Common myeloid progenitor, CD34-positive (primary cell): ENCODE measurements around the gene NKAP.
"Not testable (repeated sequence)": the region's sequence is repeated elsewhere in the genome, so short reads cannot be mapped to it uniquely, and the experiment has no call there.

Experiments
- CTCF ChIA-PET: fragments of 350-600 bp; sonication (Branson Sonifier 250); formaldehyde crosslinking; loops from one replicate; lab custom pipeline; 2021; ENCODE audit warnings: antibody characterized with exemption; lab: Charles Lee
- POLR2A ChIA-PET: fragments of 350-600 bp; sonication (Branson Sonifier 250); formaldehyde crosslinking; loops from one replicate; lab custom pipeline; 2021; ENCODE audit warnings: antibody characterized with exemption; lab: Charles Lee
- DNase-seq, 3 donors: peaks; one replicate each; pipeline versions ENCODE4 v3.0.0 to v3.0.0-alpha.2; 2013
- H3K27ac ChIP-seq, 2 experiments: 1 replicate in 1 of 2; 2 replicates in 1 of 2; pipeline ENCODE4 v1.7.0; 2013; ENCODE audit warnings: inconsistent platforms in 2 of 2, low read length in 2 of 2, mild to moderate bottlenecking in 2 of 2, low read depth in 1 of 2, moderate library complexity in 1 of 2; ENCODE audit not compliant: severe bottlenecking in 2 of 2, insufficient read depth in 1 of 2, poor library complexity in 1 of 2
- H3K27me3 ChIP-seq, 5 experiments: replicated peaks in 2 of 5; 1 replicate in 3 of 5; 2 replicates in 2 of 5; pipeline versions ENCODE4 v1.6.1 to v1.7.0; 2013; ENCODE audit warnings: low read length in 4 of 5, mild to moderate bottlenecking in 2 of 5, moderate library complexity in 2 of 5, inconsistent platforms in 1 of 5; ENCODE audit not compliant: insufficient read depth in 5 of 5, control insufficient read depth in 4 of 5
- H3K36me3 ChIP-seq, 4 experiments: 1 replicate in 2 of 4; 2 replicates in 2 of 4; pipeline versions ENCODE4 v1.6.1 to v1.7.0; 2013; ENCODE audit warnings: low read length in 3 of 4, control low read depth in 1 of 4, mild to moderate bottlenecking in 1 of 4; ENCODE audit not compliant: control insufficient read depth in 4 of 4, insufficient read depth in 4 of 4
- H3K4me1 ChIP-seq, 4 experiments: 1 replicate in 3 of 4; 2 replicates in 1 of 4; pipeline versions ENCODE4 v1.6.1 to v1.7.1; 2013; ENCODE audit warnings: low read length in 3 of 4, mild to moderate bottlenecking in 3 of 4, control low read depth in 1 of 4, inconsistent platforms in 1 of 4, moderate library complexity in 1 of 4; ENCODE audit not compliant: control insufficient read depth in 4 of 4, insufficient read depth in 4 of 4; ENCODE audit errors: control extremely low read depth in 1 of 4
- H3K4me3 ChIP-seq, 7 experiments: 1 replicate in 4 of 7; 2 replicates in 3 of 7; pipeline versions ENCODE4 v1.5.1 to v1.7.0; 2013; ENCODE audit warnings: mild to moderate bottlenecking in 7 of 7, low read length in 6 of 7, moderate library complexity in 6 of 7, inconsistent platforms in 2 of 7, low read depth in 2 of 7, control low read depth in 1 of 7; ENCODE audit not compliant: insufficient read depth in 4 of 7, control insufficient read depth in 1 of 7; ENCODE audit errors: extremely low read depth in 1 of 7
- H3K9me3 ChIP-seq, 5 experiments: 1 replicate in 4 of 5; 2 replicates in 1 of 5; pipeline versions ENCODE4 v1.6.1 to v1.7.1; 2013; ENCODE audit warnings: low read length in 4 of 5, mild to moderate bottlenecking in 2 of 5, inconsistent platforms in 1 of 5, low read depth in 1 of 5, moderate library complexity in 1 of 5; ENCODE audit not compliant: control insufficient read depth in 4 of 5, insufficient read depth in 2 of 5; ENCODE audit errors: control extremely low read depth in 1 of 5
- WGBS: methylation state at CpG from one replicate; pipeline ENCODE4 v1.1.5; 2013; ENCODE audit not compliant: insufficient coverage; 5-methylcytosine and 5-hydroxymethylcytosine counted together

NKAP gene

DNA sequence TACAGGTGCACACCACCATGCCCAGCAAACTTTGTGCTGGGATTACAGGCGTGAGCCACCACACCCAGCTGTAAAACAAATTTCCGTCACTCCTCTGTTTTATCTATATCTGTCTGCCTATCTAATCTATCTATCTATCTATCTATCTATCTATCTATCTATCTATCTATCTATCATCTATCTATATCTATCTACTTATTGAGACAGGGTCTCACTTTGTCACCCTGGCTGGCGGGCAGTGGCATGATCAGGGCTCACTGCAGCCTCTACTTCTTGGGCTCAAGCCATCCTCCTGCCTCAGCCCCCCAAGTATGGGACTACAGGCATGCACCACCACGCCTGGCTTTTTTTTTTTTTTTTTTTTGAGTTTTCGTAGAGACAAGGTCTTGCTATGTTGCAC, 27.2 kb downstream of the NKAP start:
- WGBS: 80% methylated on average over 3 of the region's 5 CpGs
- no peaks in the 10 kb centered on the region for H3K36me3 ChIP-seq
- POLR2A ChIA-PET: no interaction called here
- H3K27ac ChIP-seq: no peak overlapping the region
- no peaks in the 10 kb centered on the region for H3K4me1 ChIP-seq
- H3K4me3 ChIP-seq: no peak overlapping the region
- H3K9me3 ChIP-seq: no peaks in the 10 kb centered on the region
- no peak for DNase-seq
- H3K27me3 ChIP-seq: no peaks in the 10 kb centered on the region
- CTCF ChIA-PET: no interaction called here

- WGBS: no CpG with 5 or more reads among the region's 1 CpG
- ChIA-PET POLR2A (no interaction called here), CTCF (no interaction called here)
- H3K27me3 ChIP-seq: no peaks in the 10 kb centered on the region
- peaks cover 0 to 3% (median 0%) of the 10 kb centered on the region in 4 experiments for H3K4me1 ChIP-seq
- DNase-seq: no peak
- H3K36me3 ChIP-seq: no peaks in the 10 kb centered on the region
- H3K27ac ChIP-seq: no peak overlapping the region
- H3K4me3 ChIP-seq: no peak overlapping the region
- no peaks in the 10 kb centered on the region for H3K9me3 ChIP-seq
These were observed 42.6 kb downstream of the NKAP start for GRCh38 chrX:119900976-119901375.

GRCh38 chrX:119899125-119899524, 44.4 kb downstream of the NKAP start:
- peak in 2 of 3 donors; percentile 45 to 55 for DNase-seq
- no peaks in the 10 kb centered on the region for H3K9me3 ChIP-seq
- no peaks in the 10 kb centered on the region for H3K27me3 ChIP-seq
- no peak overlapping the region for H3K4me3 ChIP-seq
- H3K4me1 ChIP-seq: peaks cover 0 to 3% (median 0%) of the 10 kb centered on the region in 4 experiments
- H3K27ac ChIP-seq: no peak overlapping the region
- ChIA-PET POLR2A (no interaction called here), CTCF (interaction anchor here (1.1 kb wide), 1 partner anchor 12 kb away, joined by 4 read pairs; no protein-coding TSS in a partner anchor)
- 48% methylated on average over 2 of the region's 2 CpGs for WGBS
- no peaks in the 10 kb centered on the region for H3K36me3 ChIP-seq

GRCh38 chrX:119895843-119896326, 47.7 kb downstream of the NKAP start, which contains the start of gene AKAP14:
Gene AKAP14 (plus strand): TSS chrX:119895893. CDS start chrX:119903224, 7,331 bp downstream.
- Histone ChIP-seq H3K4me3 (no peak within 1 kb of the TSS), H3K9me3 (no peaks in the 10 kb centered on the region), H3K36me3 (no peaks in the 10 kb centered on the region), H3K4me1 (peaks cover 0 to 3% (median 0%) of the 10 kb centered on the region in 4 experiments), H3K27ac (no peak within 1 kb of the TSS), H3K27me3 (no peaks in the 10 kb centered on the region)
- DNase-seq: no peak
- POLR2A ChIA-PET: no interaction called here
- 100% methylated on average over 1 of the region's 4 CpGs for WGBS
- CTCF ChIA-PET: interaction anchor here (1.3 kb wide), 1 partner anchor 13 kb away, joined by 4 read pairs; no protein-coding TSS in a partner anchor

- H3K27me3 ChIP-seq: peaks cover 0 to 11% (median 0%) of the 10 kb centered on the region in 5 experiments
- H3K9me3 ChIP-seq, POLR2A ChIA-PET, DNase-seq, H3K27ac ChIP-seq, H3K4me1 ChIP-seq, H3K36me3 ChIP-seq, H3K4me3 ChIP-seq: not testable (repeated sequence)
- CTCF ChIA-PET: interaction anchor here (0.6 kb wide), 1 partner anchor 235 kb away, joined by 3 read pairs; no protein-coding TSS in a partner anchor
- WGBS: 88% methylated on average over 13 of the region's 16 CpGs
These were observed 51.4 kb downstream of the NKAP start for GRCh38 chrX:119891961-119892692.

DNA sequence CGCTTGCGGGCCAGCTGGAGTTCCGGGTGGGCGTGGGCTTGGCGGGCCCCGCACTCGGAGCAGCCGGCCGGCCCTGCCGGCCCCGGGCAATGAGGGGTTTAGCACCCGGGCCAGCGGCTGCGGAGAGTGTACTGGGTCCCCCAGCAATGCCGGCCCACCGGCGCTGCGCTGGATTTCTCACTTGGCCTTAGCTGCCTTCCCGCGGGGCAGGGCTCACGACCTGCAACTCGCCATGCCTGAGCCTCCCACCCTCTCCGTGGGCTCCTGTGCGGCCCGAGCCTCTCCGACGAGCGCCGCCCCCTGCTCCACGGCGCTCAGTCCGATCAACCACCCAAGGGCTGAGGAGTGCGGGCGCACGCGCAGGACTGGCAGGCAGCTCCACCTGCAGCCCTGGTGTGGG, 52.9 kb downstream of the NKAP start:
- H3K4me1 ChIP-seq, DNase-seq, CTCF ChIA-PET, H3K4me3 ChIP-seq, POLR2A ChIA-PET, H3K27ac ChIP-seq, H3K36me3 ChIP-seq, H3K9me3 ChIP-seq: not testable (repeated sequence)
- WGBS: 84% methylated on average over 24 of the region's 36 CpGs
- peaks cover 0 to 11% (median 0%) of the 10 kb centered on the region in 5 experiments for H3K27me3 ChIP-seq
